PC-3 (cell line): Measurements from ENCODE around the gene DIP2C. TPM values are rescaled to one million over a fixed set of nuclear protein-coding genes. Genes with fewer than 3 reads are reported as not detected.

ENCODE experiments used
- ATAC-seq: fragments of 200-7000 bp; cut with Tn5 transposase; 2 replicates; pipeline ENCODE4 v1.9.1; 2020; ENCODE audit warnings: mild to moderate bottlenecking, moderate library complexity
- BruUV-seq: library from RNA; stranded (reverse); fragments of 400-500 nt; replicated peaks from 2 replicates; lab custom pipeline; 2021; lab: Mats Ljungman, UMichigan
- CTCF ChIA-PET: fragments of 300-600 bp; sonication (Branson Sonifier 250); formaldehyde crosslinking; loops from one replicate; lab custom pipeline; 2022; ENCODE audit warnings: antibody characterized with exemption; lab: Charles Lee
- POLR2A ChIA-PET: fragments of 300-600 bp; sonication (Branson Sonifier 250); formaldehyde crosslinking; loops from one replicate; lab custom pipeline; 2022; ENCODE audit warnings: antibody characterized with exemption; ENCODE audit not compliant: unreplicated experiment; lab: Charles Lee
- DNase-seq: peaks from one replicate; pipeline ENCODE4 v3.0.0-alpha.2; 2015
- H2AFZ ChIP-seq: fragments of 300-600 bp; sonication (generic); 2 replicates; pipeline ENCODE4 v1.6.0; 2016; ENCODE audit warnings: antibody characterized with exemption, low read length
- H3F3A ChIP-seq: fragments of 300-600 bp; sonication (generic); one replicate; pipeline ENCODE4 v1.6.0; 2017; ENCODE audit warnings: antibody characterized with exemption, low read length, control low read depth, mild to moderate bottlenecking; ENCODE audit not compliant: unreplicated experiment
- H3K27ac ChIP-seq: fragments of 300-600 bp; sonication (generic); 2 replicates; pipeline ENCODE4 v1.5.1; 2016; ENCODE audit warnings: mild to moderate bottlenecking, low read length
- H3K27me3 ChIP-seq: fragments of 300-600 bp; sonication (generic); 2 replicates; pipeline ENCODE4 v1.6.1; 2016; ENCODE audit warnings: low read length, mixed read lengths
- H3K36me3 ChIP-seq: fragments of 300-600 bp; sonication (generic); 2 replicates; pipeline ENCODE4 v1.6.1; 2016; ENCODE audit warnings: low read depth, mixed run types, low read length, mixed read lengths
- H3K4me1 ChIP-seq: fragments of 300-600 bp; sonication (generic); 2 replicates; pipeline ENCODE4 v1.5.1; 2016; ENCODE audit warnings: low read length; ENCODE audit not compliant: insufficient read depth
- H3K4me2 ChIP-seq: fragments of 300-600 bp; sonication (generic); 2 replicates; pipeline ENCODE4 v1.6.0; 2016; ENCODE audit warnings: low read length
- H3K4me3 ChIP-seq: fragments of 300-600 bp; sonication (generic); 2 replicates; pipeline ENCODE4 v1.5.1; 2016; ENCODE audit warnings: mild to moderate bottlenecking, low read length, mixed read lengths
- H3K79me2 ChIP-seq: fragments of 300-600 bp; sonication (generic); 2 replicates; pipeline ENCODE4 v1.6.1; 2017; ENCODE audit warnings: low read length, mixed read lengths
- H3K9ac ChIP-seq: fragments of 300-600 bp; sonication (generic); 2 replicates; pipeline ENCODE4 v1.6.0; 2016; ENCODE audit warnings: mild to moderate bottlenecking, low read length
- H3K9me2 ChIP-seq: fragments of 300-600 bp; sonication (generic); replicated peaks from 2 replicates; pipeline ENCODE4 v1.6.1; 2016; ENCODE audit warnings: mixed run types, low read length, mixed read lengths
- H3K9me3 ChIP-seq: fragments of 300-600 bp; sonication (generic); 2 replicates; pipeline ENCODE4 v1.6.1; 2016; ENCODE audit warnings: low read length, mixed read lengths
- H4K20me1 ChIP-seq: fragments of 300-600 bp; sonication (generic); 2 replicates; pipeline ENCODE4 v1.6.1; 2016; ENCODE audit warnings: low read length, mixed read lengths
- EZH2 ChIP-seq: fragments of 300-600 bp; sonication (generic); IDR thresholded peaks from one replicate; pipeline ENCODE4 v1.6.1; 2017; ENCODE audit warnings: antibody characterized with exemption, mild to moderate bottlenecking, low read length; ENCODE audit not compliant: unreplicated experiment
- EZH2phosphoT487 ChIP-seq: fragments of 300-600 bp; sonication (generic); IDR thresholded peaks from 2 replicates; pipeline ENCODE4 v1.6.1; 2018; ENCODE audit warnings: mild to moderate bottlenecking, antibody characterized with exemption, low read length, borderline replicate concordance
- intact Hi-C: fragments of 100-400 bp; cut with micrococcal nuclease; formaldehyde crosslinking; loops from 2 replicates; pipeline ENCODE4 v1.9.0; 2023
- total RNA-seq: library from RNA; depleted of rRNA; stranded (reverse); fragments of >200 nt; gene quantifications from 2 replicates; pipeline ENCODE4 v1.2.3, GENCODE V29; 2014
- TF ChIP-seq, protein P1 (sequence below): fragments of 300-600 bp; sonication (generic); conservative IDR thresholded peaks from 2 replicates; pipeline ENCODE4 v1.5.1; 2017; ENCODE audit warnings: antibody characterized with exemption, low read depth, mild to moderate bottlenecking, low read length

DIP2C gene
- total RNA-seq, 1 experiment from 2014 or later: 3.1 TPM

DNA sequence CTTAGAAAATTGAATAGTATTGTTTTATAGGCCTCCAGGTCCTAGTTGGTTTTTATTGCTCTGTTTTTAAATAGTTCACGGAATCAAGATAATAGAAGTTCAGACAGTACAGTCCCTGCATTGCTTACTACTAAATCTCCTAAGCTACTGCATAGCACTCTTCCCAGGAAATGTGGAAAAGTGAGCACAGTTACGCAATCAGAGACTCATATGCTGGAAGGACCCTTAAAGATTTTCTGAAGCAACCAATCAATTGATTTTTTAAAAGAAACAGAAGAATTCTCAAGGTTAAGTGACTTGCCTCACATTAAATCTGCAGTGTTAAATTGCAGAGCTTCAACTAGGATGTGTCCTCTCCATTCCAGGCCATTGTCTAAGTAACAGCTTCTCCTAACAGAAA lies 23.1 kb upstream of the DIP2C start:
- intact Hi-C loops: no loop called here
- DNase-seq: no peak
- CTCF ChIA-PET: no interaction called here

DNA sequence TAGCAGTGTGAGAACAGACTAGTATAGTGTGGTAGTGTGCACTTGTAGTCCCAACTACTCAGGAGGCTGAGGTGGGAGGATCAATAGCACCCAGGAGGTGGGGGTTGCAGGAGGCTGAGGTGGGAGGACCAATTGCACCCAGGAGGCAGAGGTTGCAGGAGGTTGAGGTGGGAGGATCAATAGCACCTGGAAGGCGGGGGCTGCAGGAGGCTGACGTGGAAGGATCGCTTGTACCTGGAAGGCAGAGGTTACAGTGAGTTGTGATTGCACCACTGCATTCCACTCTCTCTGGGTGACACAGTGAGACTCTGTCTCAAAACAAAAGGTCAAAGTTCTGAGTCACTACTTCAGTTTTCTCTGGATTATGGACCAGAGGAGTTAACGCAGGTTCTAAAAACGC lies 22.6 kb upstream of the DIP2C start:
- Histone ChIP-seq H4K20me1 (no peaks in the 10 kb centered on the region), H2AFZ (no peak overlapping the region), H3K36me3 (no peaks in the 10 kb centered on the region), H3K4me2 (no peak overlapping the region), H3K27me3 (no peaks in the 10 kb centered on the region), H3K4me3 (no peak overlapping the region), H3K9me2 (no peaks in the 10 kb centered on the region), H3K27ac (no peak overlapping the region), H3F3A (no peaks in the 10 kb centered on the region), H3K9me3 (no peaks in the 10 kb centered on the region), H3K9ac (no peak overlapping the region), H3K4me1 (peaks cover 6% of the 10 kb centered on the region; the same call in 1 of the 2 replicates), H3K79me2 (no peaks in the 10 kb centered on the region)
- no peak for DNase-seq
- no peak for ATAC-seq
- intact Hi-C loops: no loop called here
- BruUV-seq: no TSS peak
- ChIA-PET CTCF (no interaction called here), POLR2A (no interaction called here)
- TF ChIP-seq, protein P1, sequence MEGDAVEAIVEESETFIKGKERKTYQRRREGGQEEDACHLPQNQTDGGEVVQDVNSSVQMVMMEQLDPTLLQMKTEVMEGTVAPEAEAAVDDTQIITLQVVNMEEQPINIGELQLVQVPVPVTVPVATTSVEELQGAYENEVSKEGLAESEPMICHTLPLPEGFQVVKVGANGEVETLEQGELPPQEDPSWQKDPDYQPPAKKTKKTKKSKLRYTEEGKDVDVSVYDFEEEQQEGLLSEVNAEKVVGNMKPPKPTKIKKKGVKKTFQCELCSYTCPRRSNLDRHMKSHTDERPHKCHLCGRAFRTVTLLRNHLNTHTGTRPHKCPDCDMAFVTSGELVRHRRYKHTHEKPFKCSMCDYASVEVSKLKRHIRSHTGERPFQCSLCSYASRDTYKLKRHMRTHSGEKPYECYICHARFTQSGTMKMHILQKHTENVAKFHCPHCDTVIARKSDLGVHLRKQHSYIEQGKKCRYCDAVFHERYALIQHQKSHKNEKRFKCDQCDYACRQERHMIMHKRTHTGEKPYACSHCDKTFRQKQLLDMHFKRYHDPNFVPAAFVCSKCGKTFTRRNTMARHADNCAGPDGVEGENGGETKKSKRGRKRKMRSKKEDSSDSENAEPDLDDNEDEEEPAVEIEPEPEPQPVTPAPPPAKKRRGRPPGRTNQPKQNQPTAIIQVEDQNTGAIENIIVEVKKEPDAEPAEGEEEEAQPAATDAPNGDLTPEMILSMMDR: no peak
- TF ChIP-seq EZH2phosphoT487: no peak
- TF ChIP-seq EZH2: no peak

More for the DNA sequence above, 23.1 kb upstream of the DIP2C start:
- no peak overlapping the region for H3K9ac ChIP-seq
- H3K27ac ChIP-seq: no peak overlapping the region
- no peaks in the 10 kb centered on the region for H3K36me3 ChIP-seq
- no TSS peak for BruUV-seq
- no peaks in the 10 kb centered on the region for H3K9me2 ChIP-seq
- peaks cover 6% of the 10 kb centered on the region; the same call in 1 of the 2 replicates for H3K4me1 ChIP-seq
- TF ChIP-seq, protein P1: no peak
- TF ChIP-seq EZH2phosphoT487 (no peak), EZH2 (no peak)
- no peaks in the 10 kb centered on the region for H3K27me3 ChIP-seq
- no peaks in the 10 kb centered on the region for H3K79me2 ChIP-seq
- H3K4me3 ChIP-seq: no peak overlapping the region
- H4K20me1 ChIP-seq: no peaks in the 10 kb centered on the region
- H3K9me3 ChIP-seq: no peaks in the 10 kb centered on the region
- no peak overlapping the region for H2AFZ ChIP-seq
- no peak for ATAC-seq
- H3F3A ChIP-seq: no peaks in the 10 kb centered on the region
- no peak overlapping the region for H3K4me2 ChIP-seq
- POLR2A ChIA-PET: no interaction called here

DNA sequence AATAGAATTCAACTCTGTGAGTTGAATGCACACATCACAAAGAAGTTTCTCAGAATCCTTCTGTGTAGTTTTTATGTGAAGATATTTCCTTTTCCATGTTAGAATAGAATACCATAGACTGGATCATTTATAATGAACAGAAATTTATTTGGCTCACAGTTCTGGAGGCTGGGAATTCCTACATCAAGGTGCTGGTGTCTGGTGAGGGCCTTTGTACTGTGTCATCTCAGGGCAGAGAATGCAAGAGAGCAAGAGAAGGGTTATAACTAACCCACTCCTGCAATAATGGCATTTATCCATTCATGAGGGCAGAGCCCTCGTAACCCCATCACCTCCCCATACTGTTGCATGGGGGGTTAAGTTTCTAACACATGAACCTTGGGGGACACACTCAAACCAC lies 18.4 kb upstream of the DIP2C start:
- CTCF ChIA-PET: no interaction called here
- no peaks in the 10 kb centered on the region for H3K27me3 ChIP-seq
- intact Hi-C loops: no loop called here
- no peaks in the 10 kb centered on the region for H4K20me1 ChIP-seq
- H3K9ac ChIP-seq: no peak overlapping the region
- POLR2A ChIA-PET: no interaction called here
- H3K4me3 ChIP-seq: no peak overlapping the region
- TF ChIP-seq EZH2 (no peak), EZH2phosphoT487 (no peak)
- TF ChIP-seq, protein P1: no peak
- H3K4me1 ChIP-seq: 0 out of 2 replicates have a peak, but pooled peaks cover 4% of the 10 kb centered on the region
- no peak overlapping the region for H3K27ac ChIP-seq
- no peaks in the 10 kb centered on the region for H3K9me3 ChIP-seq
- H3F3A ChIP-seq: no peaks in the 10 kb centered on the region
- H3K4me2 ChIP-seq: no peak overlapping the region
- H2AFZ ChIP-seq: no peak overlapping the region
- H3K36me3 ChIP-seq: no peaks in the 10 kb centered on the region
- no TSS peak for BruUV-seq
- ATAC-seq (no peak), DNase-seq (no peak)
- H3K9me2 ChIP-seq: no peaks in the 10 kb centered on the region
- no peaks in the 10 kb centered on the region for H3K79me2 ChIP-seq
